Endothelial cell (in vitro differentiated cells): Measurements from ENCODE around the gene MANSC4. TPM values are rescaled to one million over a fixed set of nuclear protein-coding genes. Genes with fewer than 3 reads are reported as not detected.

Source experiments
- total RNA-seq: library from RNA; stranded (reverse); fragmentation: NEBNext Ultra II Directional; extraction: Animal tissue kit (Norgen Biotek cat#: 25700); gene quantifications from one replicate; pipeline ENCODE4 v1.2.1, GENCODE V29; 2021; ENCODE audit not compliant: unreplicated experiment

MANSC4 gene
- total RNA-seq, 1 donor from 2014 or later, result not detected

Other genes starting within 250 kb of the MANSC4 start
- gene REP15, start 83.8 kb downstream of the MANSC4 start, total RNA-seq, result 4.0 TPM
- 30.0 TPM for gene MRPS35, start 69.4 kb downstream of the MANSC4 start, total RNA-seq
- gene KLHL42, start within 50 bp of the MANSC4 start, total RNA-seq, result 27.3 TPM
- 4.7 TPM for gene PTHLH, start 192.5 kb upstream of the MANSC4 start, total RNA-seq